ENCODE results near the gene ANK2.

ANK2 gene

GRCh38 chr4:113101669-113102068, 52.2 kb downstream of the ANK2 start:
- no peak for DNase-seq

DNA sequence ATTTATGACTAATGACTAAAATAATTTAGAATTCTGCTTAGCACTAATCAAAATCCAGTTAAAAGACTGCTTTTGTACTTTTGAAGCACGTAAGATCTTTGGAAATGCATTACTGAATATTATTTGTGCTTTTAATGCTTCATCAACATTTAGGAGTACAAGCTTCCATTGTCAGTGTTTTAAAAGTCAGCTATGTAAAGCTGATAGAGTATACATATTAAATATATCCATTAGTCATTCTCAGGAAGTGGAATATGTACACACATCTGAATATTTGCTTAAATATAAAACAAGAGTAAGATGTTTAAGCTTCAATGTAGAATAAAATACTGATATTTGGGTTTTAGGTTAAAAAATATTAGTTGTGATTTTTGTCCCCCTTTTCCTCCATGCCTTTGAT, 54.1 kb downstream of the ANK2 start:
- no peak for DNase-seq

DNA sequence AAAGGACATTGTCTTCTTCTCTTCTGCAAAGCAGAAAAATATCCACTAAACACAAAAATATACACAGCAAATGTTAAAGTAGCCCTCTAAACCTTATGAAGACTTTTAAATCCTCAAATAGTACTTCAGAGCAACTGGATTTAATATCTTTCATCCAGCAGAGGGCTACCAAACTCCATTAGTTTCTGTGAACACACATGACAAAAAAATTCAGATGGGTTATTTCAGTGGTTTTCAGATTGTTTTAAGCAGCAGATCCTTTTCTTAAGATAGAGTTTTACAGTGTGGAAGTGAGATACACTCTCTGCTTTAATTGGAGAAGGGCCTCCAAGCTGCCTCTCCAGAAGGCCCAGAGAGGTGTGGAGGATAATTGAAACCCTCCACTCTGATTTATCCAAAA, 56.7 kb downstream of the ANK2 start:
- DNase-seq, result no peak

DNA sequence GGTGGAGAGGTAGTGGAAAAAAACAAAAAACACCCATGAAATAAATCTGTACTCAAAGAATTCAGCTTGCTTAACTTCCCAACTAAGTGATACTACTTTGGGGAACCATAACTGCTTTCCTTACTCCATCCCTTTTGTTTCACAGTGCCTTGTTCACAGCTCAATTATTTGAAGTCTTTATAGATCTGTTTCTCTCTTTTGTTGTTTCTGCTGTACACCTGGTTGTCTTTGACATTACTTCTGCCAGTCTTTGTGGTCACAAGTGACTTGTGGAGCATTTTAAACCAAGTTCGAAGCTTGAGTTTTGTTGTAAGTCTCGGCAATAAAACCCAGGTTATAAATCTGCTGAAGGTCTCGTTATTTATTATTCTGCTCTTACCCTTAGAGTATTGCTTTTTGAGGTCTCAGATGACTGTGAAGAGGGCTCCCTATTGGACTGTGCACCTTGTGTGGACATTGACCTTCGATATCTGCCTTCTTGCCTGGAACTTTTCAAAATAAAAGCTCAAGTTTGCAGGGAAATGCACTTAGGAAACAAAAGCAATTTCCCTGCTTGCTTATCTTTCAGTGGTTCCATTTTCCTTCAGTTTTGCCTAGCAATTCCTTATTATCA, 59.8 kb downstream of the ANK2 start:
- no peak for DNase-seq

- DNase-seq, result no peak
Measured at GRCh38 chr4:113112338-113112978, 63.0 kb downstream of the ANK2 start.

- no peak for DNase-seq
Measured at GRCh38 chr4:113113151-113113550, 63.7 kb downstream of the ANK2 start.

GRCh38 chr4:113114884-113115283, 65.4 kb downstream of the ANK2 start:
- no peak for DNase-seq

GRCh38 chr4:113116414-113117357, 67.2 kb downstream of the ANK2 start:
- no peak for DNase-seq

GRCh38 chr4:113117358-113117702, 67.9 kb downstream of the ANK2 start:
- no peak for DNase-seq

DNA sequence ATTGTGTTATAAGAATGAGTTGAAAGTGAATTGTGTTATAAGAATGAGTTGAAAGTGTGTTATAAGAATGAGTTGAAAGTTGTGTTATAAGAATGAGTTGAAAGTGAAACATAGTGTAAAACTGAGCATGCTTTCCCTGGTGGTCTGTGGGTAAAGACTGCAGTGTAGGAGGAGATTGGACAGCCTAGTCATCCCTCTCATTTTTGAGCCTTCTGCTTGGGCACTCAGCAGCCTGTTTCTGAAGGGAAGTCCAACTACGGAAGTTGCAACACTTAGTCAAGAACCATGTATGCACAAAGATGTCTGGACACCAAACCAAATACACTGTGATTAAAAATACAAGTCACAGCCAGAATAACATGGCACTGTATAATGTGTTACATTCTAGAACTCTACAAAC, 72.6 kb downstream of the ANK2 start:
- DNase-seq, result no peak

DNA sequence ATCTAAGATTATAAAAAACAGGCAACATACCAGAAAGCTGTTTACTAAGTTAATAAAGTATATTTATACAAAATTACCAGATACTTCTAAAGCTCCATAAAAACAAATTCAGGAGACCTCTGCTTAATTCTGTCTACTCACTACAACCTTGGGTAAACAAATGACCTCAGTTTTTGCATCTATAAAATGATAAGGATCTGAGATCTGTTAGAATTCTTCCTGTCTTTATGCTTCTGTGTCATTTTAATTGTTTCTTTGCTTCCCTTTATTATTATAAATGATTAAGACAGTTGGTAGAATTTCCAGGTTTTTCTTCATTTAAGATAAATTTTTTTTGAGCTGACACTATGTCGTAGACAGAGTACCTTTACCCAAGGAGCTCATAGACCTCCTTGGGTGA, 76.0 kb downstream of the ANK2 start:
- no peak for DNase-seq

GRCh38 chr4:113131136-113131535, 81.7 kb downstream of the ANK2 start:
- no peak for DNase-seq

- DNase-seq, result no peak
Measured at GRCh38 chr4:113131621-113132020, 82.2 kb downstream of the ANK2 start.

DNA sequence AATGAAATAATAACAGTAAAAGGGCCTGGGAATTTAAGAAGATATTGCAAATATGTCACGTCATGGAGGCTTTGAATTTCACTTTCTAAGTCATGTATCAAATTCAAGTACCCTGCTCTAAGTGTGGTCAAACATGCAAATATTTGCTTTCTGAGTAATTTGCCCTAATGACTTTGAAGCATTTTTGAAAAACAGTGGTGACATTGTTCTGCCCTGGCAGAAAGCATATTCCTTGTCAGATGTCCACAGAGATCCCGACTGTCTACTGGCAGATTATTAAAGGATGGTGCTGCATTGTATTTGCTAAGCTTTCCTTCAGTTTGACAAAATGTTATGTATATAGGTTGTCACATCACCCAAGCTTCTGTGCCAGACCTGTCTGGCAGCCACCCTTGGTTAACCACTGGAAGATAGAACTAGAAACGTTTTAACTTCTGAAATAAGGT, 92.5 kb downstream of the ANK2 start:
- DNase-seq, result no peak

GRCh38 chr4:113142351-113142750, 92.9 kb downstream of the ANK2 start:
- DNase-seq, result no peak

DNA sequence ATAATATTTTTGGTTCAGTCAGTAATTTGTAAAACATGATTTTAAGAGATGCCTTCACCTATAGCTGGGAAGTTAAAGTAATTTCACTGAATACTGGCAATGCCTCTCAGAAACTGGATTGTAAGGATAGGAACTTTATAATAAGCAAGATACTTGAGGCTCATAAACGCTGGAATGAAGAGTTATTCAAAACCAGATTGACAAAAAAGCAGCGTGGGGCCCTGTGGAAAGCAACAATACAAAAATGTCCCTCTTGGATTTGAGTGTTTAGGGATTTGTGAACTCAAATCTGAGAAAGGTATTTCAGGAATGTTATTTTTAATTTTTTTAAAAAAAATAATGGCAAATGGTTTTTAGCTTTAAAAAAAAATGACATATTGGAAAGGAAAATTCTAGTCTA, 94.6 kb downstream of the ANK2 start:
- DNase-seq, result no peak

DNA sequence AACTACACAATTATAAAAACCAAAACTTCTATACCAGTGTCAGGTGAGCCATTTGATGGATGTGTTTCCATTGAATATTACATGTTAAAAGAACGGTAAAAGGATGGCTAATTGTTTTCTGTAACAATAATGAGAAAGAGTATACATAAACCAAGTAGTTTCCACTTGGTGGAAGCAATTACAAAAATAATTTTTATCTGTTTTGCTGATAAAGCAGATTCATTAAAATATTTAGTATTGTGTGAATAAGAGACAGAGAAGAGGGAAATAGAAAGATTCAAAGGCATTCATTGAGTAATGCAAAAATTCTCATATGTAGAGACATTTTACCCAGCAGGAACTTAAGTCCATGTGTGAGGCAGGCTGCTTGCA, 95.7 kb downstream of the ANK2 start:
- DNase-seq, result no peak

- DNase-seq, result no peak
Measured at GRCh38 chr4:113145519-113146291, 96.3 kb downstream of the ANK2 start.

- DNase-seq, result no peak
Measured at GRCh38 chr4:113146876-113147358, 97.5 kb downstream of the ANK2 start.

GRCh38 chr4:113147498-113148111, 98.2 kb downstream of the ANK2 start:
- DNase-seq, result no peak

DNA sequence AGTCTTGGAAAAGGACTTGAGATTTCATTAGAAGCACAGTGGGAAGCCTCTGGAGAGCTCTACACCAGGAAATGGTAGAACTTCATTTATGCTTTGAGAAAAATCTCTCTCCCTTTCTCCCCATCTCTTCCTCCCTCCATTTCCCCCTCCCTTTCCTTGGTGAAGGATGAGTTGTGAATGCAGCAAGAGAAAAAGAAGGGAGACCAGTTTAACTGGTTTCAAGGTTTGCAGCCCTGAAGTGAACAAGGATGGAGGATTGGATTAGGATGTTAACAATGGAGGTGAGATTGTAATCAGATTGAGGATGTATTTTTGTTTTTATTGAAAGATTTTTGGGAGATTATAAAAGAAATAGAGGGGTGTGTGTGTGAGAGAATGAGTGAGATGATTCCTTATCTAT, 99.5 kb downstream of the ANK2 start:
- DNase-seq, result no peak

- DNase-seq, result no peak
Measured at GRCh38 chr4:113153529-113154101, 104.2 kb downstream of the ANK2 start.
